ENCODE results near the gene RSPH1.
A peak's percentile ranks its signal among the peaks of the same experiment; 100 is the strongest.

The RSPH1 gene

GRCh38 chr21:42513985-42514882 is 18.2 kb upstream of the RSPH1 start:
- DNase-seq (ENCODE audit: low read depth in 2 of 2), result peak; percentile 33 to 43

GRCh38 chr21:42513151-42513984 is 17.3 kb upstream of the RSPH1 start, which contains the start of gene SLC37A1:
Gene SLC37A1 (plus strand): TSS chr21:42513852. CDS start chr21:42518455, 4,603 bp downstream.
- no peak for DNase-seq (ENCODE audit: low read depth in 2 of 2)

- DNase-seq (ENCODE audit: low read depth in 2 of 2), result no peak
These were observed 16.5 kb upstream of the RSPH1 start for GRCh38 chr21:42512346-42513034.

- DNase-seq (ENCODE audit: low read depth in 2 of 2), result no peak
These were observed 13.2 kb upstream of the RSPH1 start for GRCh38 chr21:42509244-42509643.

- no peak for DNase-seq (ENCODE audit: low read depth in 2 of 2)
These were observed 12.3 kb upstream of the RSPH1 start for GRCh38 chr21:42508371-42508770.

- DNase-seq (ENCODE audit: low read depth in 2 of 2), result no peak
These were observed 11.4 kb upstream of the RSPH1 start for GRCh38 chr21:42507418-42507817.

- DNase-seq (ENCODE audit: low read depth in 2 of 2), result no peak
These were observed 9.2 kb upstream of the RSPH1 start for GRCh38 chr21:42505090-42505726.

GRCh38 chr21:42503711-42504110 is 7.7 kb upstream of the RSPH1 start:
- no peak for DNase-seq (ENCODE audit: low read depth in 2 of 2)

GRCh38 chr21:42500736-42501135 is 4.7 kb upstream of the RSPH1 start:
- no peak for DNase-seq (ENCODE audit: low read depth in 2 of 2)

- no peak for DNase-seq (ENCODE audit: low read depth in 2 of 2)
These were observed 4.2 kb upstream of the RSPH1 start for GRCh38 chr21:42500225-42500624.

GRCh38 chr21:42499444-42500112 is 3.6 kb upstream of the RSPH1 start:
- DNase-seq (ENCODE audit: low read depth in 2 of 2), result no peak

GRCh38 chr21:42498012-42498411 is 2.0 kb upstream of the RSPH1 start:
- DNase-seq (ENCODE audit: low read depth in 2 of 2), result no peak

GRCh38 chr21:42496839-42497202 is 797 bp upstream of the RSPH1 start:
- DNase-seq (ENCODE audit: low read depth in 2 of 2), result no peak

- DNase-seq (ENCODE audit: low read depth in 2 of 2), result no peak
These were observed 282 bp downstream of the RSPH1 start for GRCh38 chr21:42495765-42496119.

GRCh38 chr21:42495027-42495426 is 997 bp downstream of the RSPH1 start:
- no peak for DNase-seq (ENCODE audit: low read depth in 2 of 2)

- DNase-seq (ENCODE audit: low read depth in 2 of 2), result no peak
These were observed 2.6 kb downstream of the RSPH1 start for GRCh38 chr21:42493109-42494060.

- DNase-seq (ENCODE audit: low read depth in 2 of 2), result no peak
These were observed 3.8 kb downstream of the RSPH1 start for GRCh38 chr21:42492201-42492600.

GRCh38 chr21:42491328-42491727 is 4.7 kb downstream of the RSPH1 start:
- no peak for DNase-seq (ENCODE audit: low read depth in 2 of 2)

- no peak for DNase-seq (ENCODE audit: low read depth in 2 of 2)
These were observed 5.3 kb downstream of the RSPH1 start for GRCh38 chr21:42490720-42491119.

- DNase-seq (ENCODE audit: low read depth in 2 of 2), result no peak
These were observed 6.0 kb downstream of the RSPH1 start for GRCh38 chr21:42489991-42490390.
